ENCODE data around the gene ADAP1. TPM values are rescaled to one million over a fixed set of nuclear protein-coding genes. Genes with fewer than 3 reads are reported as not detected.

The ADAP1 gene
- total RNA-seq, 4 donors from 2014 or later, result 44.8 to 106 (median 60.1) TPM

DNA sequence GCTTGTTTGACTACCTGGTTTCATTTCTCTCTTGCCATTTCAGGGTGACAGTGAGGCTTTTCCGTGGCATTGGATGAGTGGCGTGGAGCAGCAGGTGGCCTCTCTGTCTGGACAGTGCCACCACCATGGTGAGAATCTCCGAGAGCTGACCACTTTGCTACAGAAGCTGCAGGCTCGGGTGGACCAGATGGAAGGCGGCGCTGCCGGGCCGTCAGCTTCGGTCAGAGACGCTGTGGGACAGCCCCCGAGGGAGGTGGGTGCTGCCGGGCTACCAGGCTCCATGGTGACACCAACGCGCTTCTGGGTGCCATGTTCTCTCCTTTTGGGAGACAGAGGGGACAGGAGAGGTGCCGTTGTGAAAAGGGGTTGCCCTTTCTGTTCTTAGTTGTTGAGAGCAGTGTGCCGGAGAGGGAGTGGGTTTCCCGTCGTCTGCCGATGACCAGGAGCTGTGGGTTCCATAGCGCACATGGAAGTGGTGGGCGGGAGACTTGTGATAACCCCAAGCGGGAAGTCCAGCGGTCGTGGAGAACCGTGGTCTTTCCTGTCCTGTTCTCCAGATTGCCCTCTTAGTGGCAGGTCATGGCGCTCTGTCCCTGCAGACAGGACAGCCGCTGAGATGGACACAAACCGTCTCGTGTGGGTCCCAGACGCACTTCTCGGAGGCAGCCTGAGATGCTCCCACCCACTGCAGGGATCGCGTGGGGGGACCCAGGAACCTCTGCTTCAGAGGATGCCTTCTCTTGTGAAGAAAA is 100.9 kb downstream of the ADAP1 start:
- no peak for ATAC-seq
- Histone ChIP-seq H3K36me3 (peaks cover 0 to 100% of the 10 kb centered on the region in 2 donors), H3K9me3 (no peaks in the 10 kb centered on the region), H3K4me3 (no peak overlapping the region), H3K4me1 (peaks cover 0 to 21% (median 0%) of the 10 kb centered on the region in 3 donors), H3K27ac (no peak overlapping the region), H3K27me3 (no peaks in the 10 kb centered on the region)
- TF ChIP-seq POLR2A (IDR thresholded peaks at IDR 0.05) (no peak), POLR2AphosphoS5 (IDR thresholded peaks at IDR 0.05) (no peak), EP300 (IDR thresholded peaks at IDR 0.05) (no peak)
- TF ChIP-seq, protein P1, sequence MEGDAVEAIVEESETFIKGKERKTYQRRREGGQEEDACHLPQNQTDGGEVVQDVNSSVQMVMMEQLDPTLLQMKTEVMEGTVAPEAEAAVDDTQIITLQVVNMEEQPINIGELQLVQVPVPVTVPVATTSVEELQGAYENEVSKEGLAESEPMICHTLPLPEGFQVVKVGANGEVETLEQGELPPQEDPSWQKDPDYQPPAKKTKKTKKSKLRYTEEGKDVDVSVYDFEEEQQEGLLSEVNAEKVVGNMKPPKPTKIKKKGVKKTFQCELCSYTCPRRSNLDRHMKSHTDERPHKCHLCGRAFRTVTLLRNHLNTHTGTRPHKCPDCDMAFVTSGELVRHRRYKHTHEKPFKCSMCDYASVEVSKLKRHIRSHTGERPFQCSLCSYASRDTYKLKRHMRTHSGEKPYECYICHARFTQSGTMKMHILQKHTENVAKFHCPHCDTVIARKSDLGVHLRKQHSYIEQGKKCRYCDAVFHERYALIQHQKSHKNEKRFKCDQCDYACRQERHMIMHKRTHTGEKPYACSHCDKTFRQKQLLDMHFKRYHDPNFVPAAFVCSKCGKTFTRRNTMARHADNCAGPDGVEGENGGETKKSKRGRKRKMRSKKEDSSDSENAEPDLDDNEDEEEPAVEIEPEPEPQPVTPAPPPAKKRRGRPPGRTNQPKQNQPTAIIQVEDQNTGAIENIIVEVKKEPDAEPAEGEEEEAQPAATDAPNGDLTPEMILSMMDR (IDR thresholded peaks at IDR 0.05), result no peak
- WGBS, 2 donors (ENCODE audit: low coverage in 1 of 2), result 82 to 100% methylated on average over 1 to 2 of the region's 33 CpGs

- no peaks in the 10 kb centered on the region for H3K27me3 ChIP-seq
- H3K4me3 ChIP-seq, result no peak overlapping the region
- peaks cover 0 to 87% of the 10 kb centered on the region in 2 donors for H3K36me3 ChIP-seq
- 62 to 65% methylated on average over 3 to 9 of the region's 14 CpGs for WGBS, 2 donors (ENCODE audit: low coverage in 1 of 2)
- no peaks in the 10 kb centered on the region for H3K9me3 ChIP-seq
- TF ChIP-seq POLR2A (IDR thresholded peaks at IDR 0.05), result no peak
- TF ChIP-seq EP300 (IDR thresholded peaks at IDR 0.05), result no peak
- no peak for TF ChIP-seq POLR2AphosphoS5 (IDR thresholded peaks at IDR 0.05)
- TF ChIP-seq, protein P1 (IDR thresholded peaks at IDR 0.05), result no peak
- ATAC-seq, result no peak
- no peak overlapping the region for H3K27ac ChIP-seq
- H3K4me1 ChIP-seq, result peaks cover 0 to 12% (median 0%) of the 10 kb centered on the region in 3 donors
Measured at GRCh38 chr7:851204-851603, 103.3 kb downstream of the ADAP1 start.

DNA sequence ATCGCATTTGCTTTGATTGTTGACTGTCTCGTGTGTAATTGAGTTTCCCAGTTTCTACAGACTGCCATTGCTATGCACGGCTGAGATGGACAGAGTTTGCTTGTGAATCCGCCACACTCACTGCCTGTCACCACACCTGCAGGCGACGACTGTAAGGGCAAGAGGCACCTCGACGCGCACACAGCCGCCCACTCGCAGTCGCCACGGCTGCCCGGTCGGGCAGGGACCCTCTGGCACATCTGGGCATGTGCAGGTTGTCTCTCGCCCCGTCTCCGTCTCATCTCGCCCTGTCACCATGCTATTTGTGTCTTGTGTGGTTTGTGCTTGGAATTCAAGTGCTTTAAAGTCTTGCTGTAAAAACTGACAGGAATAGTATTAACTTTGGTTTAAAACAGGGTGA is 104.7 kb downstream of the ADAP1 start:
- Histone ChIP-seq H3K4me1 (peaks cover 0 to 26% (median 0%) of the 10 kb centered on the region in 3 donors), H3K4me3 (no peak overlapping the region), H3K27me3 (no peaks in the 10 kb centered on the region), H3K27ac (peak overlapping the region in 1 of 4 donors; percentile 15), H3K36me3 (peaks cover 0 to 85% of the 10 kb centered on the region in 2 donors), H3K9me3 (no peaks in the 10 kb centered on the region)
- ATAC-seq, result no peak
- 100% methylated on average over 1 to 3 of the region's 19 CpGs for WGBS, 2 donors (ENCODE audit: low coverage in 1 of 2)
- TF ChIP-seq POLR2AphosphoS5 (IDR thresholded peaks at IDR 0.05) (no peak), EP300 (IDR thresholded peaks at IDR 0.05) (no peak), POLR2A (IDR thresholded peaks at IDR 0.05) (no peak)
- TF ChIP-seq, protein P1 (IDR thresholded peaks at IDR 0.05), result no peak

DNA sequence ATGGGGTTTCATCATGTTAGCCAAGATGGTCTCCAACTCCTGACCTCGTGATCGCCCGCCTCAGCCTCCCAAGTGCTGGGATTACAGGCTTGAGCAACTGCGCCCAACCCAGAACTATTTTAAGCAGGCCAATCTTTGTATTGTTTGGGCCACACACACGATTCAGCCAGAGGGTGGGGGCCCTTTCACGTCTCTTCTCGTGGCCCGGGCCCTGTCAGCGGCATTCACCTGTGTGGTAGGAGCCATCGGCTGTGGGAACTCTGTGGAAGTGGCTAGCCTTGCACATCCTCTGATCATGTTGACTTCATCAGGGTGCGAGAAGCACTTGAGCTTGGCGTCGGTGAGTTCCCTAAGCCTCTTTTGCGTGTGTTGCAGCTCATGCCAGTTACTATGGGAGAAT is 105.3 kb downstream of the ADAP1 start:
- H3K36me3 ChIP-seq, result peaks cover 0 to 85% of the 10 kb centered on the region in 2 donors
- no peak for ATAC-seq

More for the DNA sequence above, 105.3 kb downstream of the ADAP1 start:
- H3K27me3 ChIP-seq, result no peaks in the 10 kb centered on the region
- H3K4me1 ChIP-seq, result peaks cover 0 to 33% (median 0%) of the 10 kb centered on the region in 3 donors
- no peak overlapping the region for H3K4me3 ChIP-seq
- 97% methylated on average over 8 of the region's 14 CpGs; no CpG with 5 or more reads in 1 of the 2 donors for WGBS, 2 donors (ENCODE audit: low coverage in 1 of 2)
- no peak overlapping the region for H3K27ac ChIP-seq
- TF ChIP-seq POLR2AphosphoS5 (IDR thresholded peaks at IDR 0.05), result no peak
- TF ChIP-seq, protein P1 (IDR thresholded peaks at IDR 0.05), result no peak
- TF ChIP-seq POLR2A (IDR thresholded peaks at IDR 0.05), result no peak
- TF ChIP-seq EP300 (IDR thresholded peaks at IDR 0.05), result no peak
- H3K9me3 ChIP-seq, result no peaks in the 10 kb centered on the region

Other genes with a start within 250 kb of the ADAP1 start
- gene DNAAF5, start 228.0 kb downstream of the ADAP1 start, total RNA-seq, result 10 to 100 TPM; 17.4 to 36.4 (median 21.7) TPM
- gene PRKAR1B, start 227.4 kb downstream of the ADAP1 start, total RNA-seq, result 10 to 100 TPM; 11.6 to 39.1 (median 24.8) TPM
- gene SUN1, start 122.2 kb downstream of the ADAP1 start, total RNA-seq, result 100 to 1,000 TPM; 151 to 261 (median 231) TPM
- gene GET4, start 78.1 kb downstream of the ADAP1 start, total RNA-seq, result 10 to 100 TPM; 18.4 to 34.8 (median 28.7) TPM
- 10 to 100 TPM in 3 of 4 donors, 1 to 10 TPM in 1; 6.0 to 16.7 (median 12.0) TPM for gene COX19, start 20.9 kb upstream of the ADAP1 start, total RNA-seq
- not detected for gene CYP2W1, start 28.5 kb upstream of the ADAP1 start, total RNA-seq
- 10 to 100 TPM; 13.6 to 27.9 (median 16.3) TPM for gene GPR146, start 89.9 kb upstream of the ADAP1 start, total RNA-seq
- 10 to 100 TPM in 1 of 4 donors, 1 to 10 TPM in 3; 7.1 to 20.2 (median 7.8) TPM for gene GPER1, start 133.4 kb upstream of the ADAP1 start, total RNA-seq
- gene ZFAND2A, start 205.5 kb upstream of the ADAP1 start, total RNA-seq, result 10 to 100 TPM; 19.1 to 28.0 (median 24.0) TPM

Data from gastroesophageal sphincter (tissue), 4 donors.